ENCODE data around the gene HAAO.

Gene HAAO

GRCh38 chr2:42775186-42775585 lies 17.2 kb downstream of the HAAO start:
- Histone ChIP-seq H3K9ac (ENCODE audit: low read depth, low read length) (no peak overlapping the region), H3K4me1 (ENCODE audit: insufficient read depth, low read length) (peaks cover 15% of the 10 kb centered on the region; the same call in 1 of the 2 replicates), H3K27me3 (ENCODE audit: insufficient read depth, low read length) (no peaks in the 10 kb centered on the region), H3K4me3 (ENCODE audit: low read length) (no peak overlapping the region), H3K9me3 (ENCODE audit: insufficient read depth, low read depth, low read length) (peaks cover 34% of the 10 kb centered on the region), H3K36me3 (ENCODE audit: insufficient read depth, low read depth, low read length) (no peaks in the 10 kb centered on the region), H3K27ac (ENCODE audit: low read length) (no peak overlapping the region)

GRCh38 chr2:42771546-42772153 lies 20.7 kb downstream of the HAAO start:
- Histone ChIP-seq H3K9ac (ENCODE audit: low read depth, low read length) (no peak overlapping the region), H3K4me3 (ENCODE audit: low read length) (no peak overlapping the region), H3K27me3 (ENCODE audit: insufficient read depth, low read length) (no peaks in the 10 kb centered on the region), H3K36me3 (ENCODE audit: insufficient read depth, low read depth, low read length) (no peaks in the 10 kb centered on the region), H3K27ac (ENCODE audit: low read length) (no peak overlapping the region), H3K4me1 (ENCODE audit: insufficient read depth, low read length) (peaks cover 15% of the 10 kb centered on the region; the same call in 1 of the 2 replicates), H3K9me3 (ENCODE audit: insufficient read depth, low read depth, low read length) (peaks cover 2% of the 10 kb centered on the region; the same call in 1 of the 2 replicates)

GRCh38 chr2:42770288-42771131 lies 21.9 kb downstream of the HAAO start:
- Histone ChIP-seq H3K9me3 (ENCODE audit: insufficient read depth, low read depth, low read length) (no peaks in the 10 kb centered on the region), H3K4me3 (ENCODE audit: low read length) (no peak overlapping the region), H3K4me1 (ENCODE audit: insufficient read depth, low read length) (peaks cover 15% of the 10 kb centered on the region; the same call in 1 of the 2 replicates), H3K27me3 (ENCODE audit: insufficient read depth, low read length) (no peaks in the 10 kb centered on the region), H3K27ac (ENCODE audit: low read length) (no peak overlapping the region), H3K9ac (ENCODE audit: low read depth, low read length) (no peak overlapping the region), H3K36me3 (ENCODE audit: insufficient read depth, low read depth, low read length) (no peaks in the 10 kb centered on the region)

- Histone ChIP-seq H3K27me3 (ENCODE audit: insufficient read depth, low read length) (no peaks in the 10 kb centered on the region), H3K9me3 (ENCODE audit: insufficient read depth, low read depth, low read length) (no peaks in the 10 kb centered on the region), H3K9ac (ENCODE audit: low read depth, low read length) (no peak overlapping the region), H3K4me1 (ENCODE audit: insufficient read depth, low read length) (peaks cover 15% of the 10 kb centered on the region; the same call in 1 of the 2 replicates), H3K4me3 (ENCODE audit: low read length) (no peak overlapping the region), H3K36me3 (ENCODE audit: insufficient read depth, low read depth, low read length) (no peaks in the 10 kb centered on the region), H3K27ac (ENCODE audit: low read length) (no peak overlapping the region)
These were observed 22.6 kb downstream of the HAAO start for GRCh38 chr2:42769583-42770287.

GRCh38 chr2:42768706-42769256 lies 23.6 kb downstream of the HAAO start:
- H3K4me3 ChIP-seq (ENCODE audit: low read length): no peak overlapping the region
- no peaks in the 10 kb centered on the region for H3K36me3 ChIP-seq (ENCODE audit: insufficient read depth, low read depth, low read length)
- no peak overlapping the region for H3K27ac ChIP-seq (ENCODE audit: low read length)
- no peak overlapping the region for H3K9ac ChIP-seq (ENCODE audit: low read depth, low read length)
- H3K9me3 ChIP-seq (ENCODE audit: insufficient read depth, low read depth, low read length): no peaks in the 10 kb centered on the region
- H3K27me3 ChIP-seq (ENCODE audit: insufficient read depth, low read length): no peaks in the 10 kb centered on the region
- peaks cover 7% of the 10 kb centered on the region; the same call in 1 of the 2 replicates for H3K4me1 ChIP-seq (ENCODE audit: insufficient read depth, low read length)

- H3K4me3 ChIP-seq (ENCODE audit: low read length): no peak overlapping the region
- H3K36me3 ChIP-seq (ENCODE audit: insufficient read depth, low read depth, low read length): no peaks in the 10 kb centered on the region
- no peaks in the 10 kb centered on the region for H3K27me3 ChIP-seq (ENCODE audit: insufficient read depth, low read length)
- no peak overlapping the region for H3K27ac ChIP-seq (ENCODE audit: low read length)
- H3K9me3 ChIP-seq (ENCODE audit: insufficient read depth, low read depth, low read length): no peaks in the 10 kb centered on the region
- peaks cover 4% of the 10 kb centered on the region; the same call in 1 of the 2 replicates for H3K4me1 ChIP-seq (ENCODE audit: insufficient read depth, low read length)
- no peak overlapping the region for H3K9ac ChIP-seq (ENCODE audit: low read depth, low read length)
These were observed 24.3 kb downstream of the HAAO start for GRCh38 chr2:42767899-42768705.

GRCh38 chr2:42767080-42767898 lies 25.1 kb downstream of the HAAO start:
- no peak overlapping the region for H3K9ac ChIP-seq (ENCODE audit: low read depth, low read length)
- H3K36me3 ChIP-seq (ENCODE audit: insufficient read depth, low read depth, low read length): no peaks in the 10 kb centered on the region
- H3K27ac ChIP-seq (ENCODE audit: low read length): no peak overlapping the region
- H3K4me3 ChIP-seq (ENCODE audit: low read length): no peak overlapping the region
- no peaks in the 10 kb centered on the region for H3K27me3 ChIP-seq (ENCODE audit: insufficient read depth, low read length)
- no peaks in the 10 kb centered on the region for H3K9me3 ChIP-seq (ENCODE audit: insufficient read depth, low read depth, low read length)
- H3K4me1 ChIP-seq (ENCODE audit: insufficient read depth, low read length): no peaks in the 10 kb centered on the region

- Histone ChIP-seq H3K36me3 (ENCODE audit: insufficient read depth, low read depth, low read length) (no peaks in the 10 kb centered on the region), H3K27me3 (ENCODE audit: insufficient read depth, low read length) (no peaks in the 10 kb centered on the region), H3K9me3 (ENCODE audit: insufficient read depth, low read depth, low read length) (no peaks in the 10 kb centered on the region), H3K27ac (ENCODE audit: low read length) (no peak overlapping the region), H3K4me1 (ENCODE audit: insufficient read depth, low read length) (no peaks in the 10 kb centered on the region), H3K4me3 (ENCODE audit: low read length) (no peak overlapping the region), H3K9ac (ENCODE audit: low read depth, low read length) (no peak overlapping the region)
These were observed 26.7 kb downstream of the HAAO start for GRCh38 chr2:42765686-42766085.

- Histone ChIP-seq H3K36me3 (ENCODE audit: insufficient read depth, low read depth, low read length) (no peaks in the 10 kb centered on the region), H3K27me3 (ENCODE audit: insufficient read depth, low read length) (no peaks in the 10 kb centered on the region), H3K9me3 (ENCODE audit: insufficient read depth, low read depth, low read length) (no peaks in the 10 kb centered on the region), H3K4me1 (ENCODE audit: insufficient read depth, low read length) (no peaks in the 10 kb centered on the region), H3K4me3 (ENCODE audit: low read length) (no peak overlapping the region), H3K27ac (ENCODE audit: low read length) (no peak overlapping the region), H3K9ac (ENCODE audit: low read depth, low read length) (no peak overlapping the region)
These were observed 27.5 kb downstream of the HAAO start for GRCh38 chr2:42764901-42765300.

- Histone ChIP-seq H3K9me3 (ENCODE audit: insufficient read depth, low read depth, low read length) (no peaks in the 10 kb centered on the region), H3K27ac (ENCODE audit: low read length) (no peak within 1 kb of the TSS), H3K4me3 (ENCODE audit: low read length) (no peak within 1 kb of the TSS), H3K4me1 (ENCODE audit: insufficient read depth, low read length) (no peaks in the 10 kb centered on the region), H3K36me3 (ENCODE audit: insufficient read depth, low read depth, low read length) (no peaks in the 10 kb centered on the region), H3K9ac (ENCODE audit: low read depth, low read length) (no peak within 1 kb of the TSS), H3K27me3 (ENCODE audit: insufficient read depth, low read length) (no peaks in the 10 kb centered on the region)
These were observed 28.3 kb downstream of the HAAO start, which contains the start of gene OXER1 for GRCh38 chr2:42764096-42764495. Gene OXER1, minus strand, starts transcription at chr2:42764135. Its CDS starts 73 bp downstream, at chr2:42764062.
